DOHH2 (cell line): ENCODE results near the gene FAM89B.
A peak's percentile ranks its signal among the peaks of the same experiment; 100 is the strongest.

Experiments used
- H3F3A ChIP-seq: fragments of 200-600 bp; sonication (generic), shearing (Covaris generic); 2 replicates; pipeline ENCODE4 v1.6.0; 2016; ENCODE audit warnings: antibody characterized with exemption, mild to moderate bottlenecking; ENCODE audit not compliant: control insufficient read depth, insufficient read depth
- H3K27ac ChIP-seq: fragments of 200-600 bp; sonication (generic); 2 replicates; pipeline ENCODE4 v1.5.1; 2014; ENCODE audit warnings: low read depth, mild to moderate bottlenecking, low read length, moderate library complexity
- H3K27me3 ChIP-seq: fragments of 200-600 bp; sonication (generic); 2 replicates; pipeline ENCODE4 v1.6.1; 2014; ENCODE audit warnings: mild to moderate bottlenecking, low read length, mixed read lengths; ENCODE audit not compliant: control insufficient read depth
- H3K36me3 ChIP-seq: fragments of 200-600 bp; sonication (generic); 2 replicates; pipeline ENCODE4 v1.6.1; 2014; ENCODE audit warnings: mild to moderate bottlenecking, low read length, moderate library complexity, mixed read lengths; ENCODE audit not compliant: control insufficient read depth
- H3K4me1 ChIP-seq: fragments of 200-600 bp; sonication (generic); 2 replicates; pipeline ENCODE4 v1.6.1; 2014; ENCODE audit warnings: mild to moderate bottlenecking, low read length, mixed read lengths; ENCODE audit not compliant: control insufficient read depth
- H3K4me2 ChIP-seq: fragments of 200-600 bp; sonication (generic); 2 replicates; pipeline ENCODE4 v1.6.0; 2014; ENCODE audit warnings: mild to moderate bottlenecking, low read length, moderate library complexity
- H3K4me3 ChIP-seq: fragments of 200-600 bp; sonication (generic); 2 replicates; pipeline ENCODE4 v1.5.1; 2014; ENCODE audit warnings: mild to moderate bottlenecking, low read length, mixed read lengths
- H3K79me2 ChIP-seq: fragments of 200-600 bp; sonication (generic); 2 replicates; pipeline ENCODE4 v1.6.1; 2014; ENCODE audit warnings: mild to moderate bottlenecking, low read length, mixed read lengths; ENCODE audit not compliant: control insufficient read depth
- H3K9me2 ChIP-seq: fragments of 200-600 bp; sonication (generic); replicated peaks from 2 replicates; pipeline ENCODE4 v1.6.1; 2014; ENCODE audit warnings: mild to moderate bottlenecking, low read length, mixed read lengths; ENCODE audit not compliant: control insufficient read depth
- H3K9me3 ChIP-seq: fragments of 200-600 bp; sonication (generic); 2 replicates; pipeline ENCODE4 v1.6.1; 2014; ENCODE audit warnings: antibody characterized with exemption, low read length, mixed read lengths; ENCODE audit not compliant: control insufficient read depth, insufficient read depth
- H4K20me1 ChIP-seq: fragments of 200-600 bp; sonication (generic); 2 replicates; pipeline ENCODE4 v1.6.0; 2014; ENCODE audit warnings: low read depth, mild to moderate bottlenecking, antibody characterized with exemption, low read length, moderate library complexity; ENCODE audit not compliant: control insufficient read depth, insufficient read depth
- EZH2phosphoT487 ChIP-seq: fragments of 200-600 bp; sonication (generic); IDR thresholded peaks from 2 replicates; pipeline ENCODE4 v1.6.1; 2017; ENCODE audit warnings: borderline replicate concordance, mild to moderate bottlenecking, antibody characterized with exemption, low read length, moderate library complexity, mixed read lengths
- TF ChIP-seq, protein P1 (sequence below): fragments of 200-600 bp; sonication (generic); IDR thresholded peaks from one replicate; pipeline ENCODE4 v1.5.1; 2014; ENCODE audit warnings: antibody characterized with exemption, mild to moderate bottlenecking, low read depth, low read length; ENCODE audit not compliant: poor library complexity, severe bottlenecking

The FAM89B gene

GRCh38 chr11:65591939-65592857 lies 19.9 kb downstream of the FAM89B start:
- no peaks in the 10 kb centered on the region for H3K9me2 ChIP-seq
- no peak overlapping the region for H3K4me2 ChIP-seq
- no peak overlapping the region for H3K27ac ChIP-seq
- H4K20me1 ChIP-seq: no peaks in the 10 kb centered on the region
- H3K27me3 ChIP-seq: no peaks in the 10 kb centered on the region
- peaks cover 28% of the 10 kb centered on the region for H3K4me1 ChIP-seq
- H3K4me3 ChIP-seq: no peak overlapping the region
- no peaks in the 10 kb centered on the region for H3K9me3 ChIP-seq
- H3K79me2 ChIP-seq: no peaks in the 10 kb centered on the region
- peaks cover 5% of the 10 kb centered on the region for H3K36me3 ChIP-seq
- no peak for TF ChIP-seq EZH2phosphoT487
- TF ChIP-seq, protein P1, sequence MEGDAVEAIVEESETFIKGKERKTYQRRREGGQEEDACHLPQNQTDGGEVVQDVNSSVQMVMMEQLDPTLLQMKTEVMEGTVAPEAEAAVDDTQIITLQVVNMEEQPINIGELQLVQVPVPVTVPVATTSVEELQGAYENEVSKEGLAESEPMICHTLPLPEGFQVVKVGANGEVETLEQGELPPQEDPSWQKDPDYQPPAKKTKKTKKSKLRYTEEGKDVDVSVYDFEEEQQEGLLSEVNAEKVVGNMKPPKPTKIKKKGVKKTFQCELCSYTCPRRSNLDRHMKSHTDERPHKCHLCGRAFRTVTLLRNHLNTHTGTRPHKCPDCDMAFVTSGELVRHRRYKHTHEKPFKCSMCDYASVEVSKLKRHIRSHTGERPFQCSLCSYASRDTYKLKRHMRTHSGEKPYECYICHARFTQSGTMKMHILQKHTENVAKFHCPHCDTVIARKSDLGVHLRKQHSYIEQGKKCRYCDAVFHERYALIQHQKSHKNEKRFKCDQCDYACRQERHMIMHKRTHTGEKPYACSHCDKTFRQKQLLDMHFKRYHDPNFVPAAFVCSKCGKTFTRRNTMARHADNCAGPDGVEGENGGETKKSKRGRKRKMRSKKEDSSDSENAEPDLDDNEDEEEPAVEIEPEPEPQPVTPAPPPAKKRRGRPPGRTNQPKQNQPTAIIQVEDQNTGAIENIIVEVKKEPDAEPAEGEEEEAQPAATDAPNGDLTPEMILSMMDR: no peak
- no peaks in the 10 kb centered on the region for H3F3A ChIP-seq

GRCh38 chr11:65592858-65593517 lies 20.6 kb downstream of the FAM89B start:
- Histone ChIP-seq H3K4me3 (no peak overlapping the region), H3K4me1 (peaks cover 21% of the 10 kb centered on the region), H3K27me3 (no peaks in the 10 kb centered on the region), H3K9me3 (no peaks in the 10 kb centered on the region), H3K27ac (no peak overlapping the region), H3F3A (no peaks in the 10 kb centered on the region), H3K4me2 (no peak overlapping the region), H3K9me2 (no peaks in the 10 kb centered on the region), H3K79me2 (no peaks in the 10 kb centered on the region), H3K36me3 (peaks cover 5% of the 10 kb centered on the region), H4K20me1 (no peaks in the 10 kb centered on the region)
- TF ChIP-seq, protein P1: no peak
- no peak for TF ChIP-seq EZH2phosphoT487

- H3K27me3 ChIP-seq: no peaks in the 10 kb centered on the region
- TF ChIP-seq, protein P1: peak; percentile 86
- no peak for TF ChIP-seq EZH2phosphoT487
- H3K79me2 ChIP-seq: no peaks in the 10 kb centered on the region
- H3K4me2 ChIP-seq: no peak overlapping the region
- peaks cover 12% of the 10 kb centered on the region for H3K36me3 ChIP-seq
- no peaks in the 10 kb centered on the region for H3F3A ChIP-seq
- H4K20me1 ChIP-seq: no peaks in the 10 kb centered on the region
- H3K9me2 ChIP-seq: no peaks in the 10 kb centered on the region
- H3K4me1 ChIP-seq: peaks cover 13% of the 10 kb centered on the region
- no peak overlapping the region for H3K4me3 ChIP-seq
- H3K27ac ChIP-seq: no peak overlapping the region
- H3K9me3 ChIP-seq: no peaks in the 10 kb centered on the region
Measured at GRCh38 chr11:65593518-65594414, 21.4 kb downstream of the FAM89B start.
